ENCODE data around the gene PLXNC1.

PLXNC1 gene

DNA sequence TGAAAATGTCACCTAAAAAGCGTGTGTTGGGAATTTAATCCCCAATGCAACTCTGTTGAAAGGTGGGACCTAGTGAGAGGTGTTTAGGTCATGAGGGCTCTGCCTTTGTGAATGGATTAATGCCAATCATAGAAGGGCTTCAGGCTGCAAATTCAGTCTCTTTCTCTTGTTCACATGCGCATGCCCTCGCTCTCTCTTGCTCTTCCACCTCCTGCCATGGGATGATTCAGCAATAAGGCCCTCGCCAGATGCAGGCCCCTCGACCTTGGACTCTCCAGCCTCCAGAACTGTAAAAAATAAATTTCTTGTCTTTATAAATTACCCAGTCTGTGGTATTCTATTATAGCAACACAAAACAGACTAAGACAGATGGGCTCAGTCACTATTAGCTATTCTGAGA, 55.4 kb downstream of the PLXNC1 start:
- no peak for DNase-seq (ENCODE audit: low read depth in 3 of 3)

DNA sequence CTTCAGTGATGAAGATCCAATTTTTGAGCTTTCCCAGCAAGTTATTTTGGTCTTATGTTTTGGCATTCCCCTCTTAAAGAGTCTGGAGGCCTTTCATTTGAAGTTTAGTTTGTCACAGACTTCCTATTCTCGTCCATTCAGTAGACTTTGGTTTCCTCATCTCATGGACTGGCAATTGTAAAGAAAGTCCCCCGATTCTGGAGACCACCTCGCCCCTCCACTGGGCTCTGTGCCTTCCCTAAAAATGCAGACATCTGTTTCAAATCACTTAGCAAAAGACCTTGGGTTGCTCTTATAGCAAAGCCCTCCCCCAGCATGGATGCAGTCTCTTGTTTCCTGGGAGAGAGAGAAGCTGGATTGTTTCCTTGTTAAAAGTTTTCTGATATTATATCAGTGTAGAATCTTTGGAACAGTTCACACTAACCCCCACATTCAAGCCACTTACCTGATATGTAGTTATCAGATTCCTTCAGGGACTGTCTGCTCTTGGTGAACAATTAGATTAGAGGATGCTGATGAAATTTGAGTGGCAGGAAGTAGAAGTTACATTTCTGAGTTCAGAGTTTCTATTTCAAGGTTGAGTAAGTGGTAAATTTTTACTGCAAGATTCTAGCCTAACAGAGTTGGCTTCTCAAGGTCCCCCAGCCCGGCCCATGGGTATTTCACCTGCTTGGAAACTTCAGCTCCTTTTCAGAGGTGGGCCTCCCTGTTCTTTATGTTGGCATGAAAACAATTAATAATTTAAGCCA, 56.3 kb downstream of the PLXNC1 start:
- DNase-seq (ENCODE audit: low read depth in 3 of 3), result peak in 1 of 3 experiments; percentile 9

DNA sequence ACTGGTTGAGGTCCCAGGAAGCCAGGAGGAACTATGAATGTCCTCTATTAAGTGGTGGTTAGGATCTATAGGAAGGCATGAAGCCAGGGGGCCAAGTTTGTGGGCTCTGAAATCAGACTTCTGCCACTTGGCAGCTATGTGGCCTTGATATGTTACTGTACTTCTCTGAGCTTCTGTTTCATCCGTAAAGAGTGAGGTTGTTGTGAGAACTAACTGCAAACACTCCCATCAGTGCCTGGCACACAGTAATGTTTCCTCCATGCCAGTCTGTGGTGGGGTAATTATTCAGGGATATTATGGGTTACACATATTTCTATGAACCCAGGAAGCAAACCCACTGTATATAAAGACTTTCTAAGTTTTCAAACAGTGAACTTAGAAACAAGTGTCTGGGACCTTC, 57.4 kb downstream of the PLXNC1 start:
- DNase-seq (ENCODE audit: low read depth in 3 of 3), result no peak

DNA sequence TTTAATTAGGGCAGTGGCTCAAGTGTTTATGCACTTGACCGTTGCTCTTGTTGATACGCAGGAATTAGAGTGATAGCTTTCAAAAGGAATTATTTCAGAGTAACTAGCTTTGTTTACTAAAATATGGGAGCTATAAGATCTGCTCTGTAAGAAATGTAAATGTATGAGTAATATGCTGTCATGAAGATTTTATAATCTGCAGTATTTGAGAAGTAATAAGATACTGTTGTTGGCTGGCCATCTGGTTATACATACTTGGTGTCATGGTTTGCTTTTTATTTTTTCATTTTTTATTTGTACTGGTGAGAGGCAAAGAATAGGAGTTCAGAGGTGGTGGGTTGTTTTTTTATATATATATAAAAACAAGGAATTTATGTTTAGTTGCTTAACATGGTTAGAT, 58.5 kb downstream of the PLXNC1 start:
- DNase-seq (ENCODE audit: low read depth in 3 of 3), result no peak

DNA sequence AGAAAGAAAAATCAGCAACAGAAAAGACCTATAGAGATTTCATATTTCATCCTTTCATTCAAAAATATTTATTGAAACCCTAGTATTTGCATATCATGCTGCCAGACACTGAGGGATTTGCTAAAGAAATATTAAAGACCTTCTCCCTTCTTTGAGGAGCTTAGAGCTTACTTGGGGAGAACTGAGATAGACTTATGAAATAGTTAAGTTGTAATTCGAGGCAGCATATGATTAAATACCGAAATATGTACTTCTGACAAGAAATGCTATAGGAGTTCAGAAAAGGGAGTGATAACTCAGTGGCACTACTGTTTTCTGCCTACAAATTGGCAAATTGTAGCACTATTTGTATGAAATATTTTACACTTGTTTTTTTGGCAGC, 59.1 kb downstream of the PLXNC1 start:
- DNase-seq (ENCODE audit: low read depth in 3 of 3), result no peak

DNA sequence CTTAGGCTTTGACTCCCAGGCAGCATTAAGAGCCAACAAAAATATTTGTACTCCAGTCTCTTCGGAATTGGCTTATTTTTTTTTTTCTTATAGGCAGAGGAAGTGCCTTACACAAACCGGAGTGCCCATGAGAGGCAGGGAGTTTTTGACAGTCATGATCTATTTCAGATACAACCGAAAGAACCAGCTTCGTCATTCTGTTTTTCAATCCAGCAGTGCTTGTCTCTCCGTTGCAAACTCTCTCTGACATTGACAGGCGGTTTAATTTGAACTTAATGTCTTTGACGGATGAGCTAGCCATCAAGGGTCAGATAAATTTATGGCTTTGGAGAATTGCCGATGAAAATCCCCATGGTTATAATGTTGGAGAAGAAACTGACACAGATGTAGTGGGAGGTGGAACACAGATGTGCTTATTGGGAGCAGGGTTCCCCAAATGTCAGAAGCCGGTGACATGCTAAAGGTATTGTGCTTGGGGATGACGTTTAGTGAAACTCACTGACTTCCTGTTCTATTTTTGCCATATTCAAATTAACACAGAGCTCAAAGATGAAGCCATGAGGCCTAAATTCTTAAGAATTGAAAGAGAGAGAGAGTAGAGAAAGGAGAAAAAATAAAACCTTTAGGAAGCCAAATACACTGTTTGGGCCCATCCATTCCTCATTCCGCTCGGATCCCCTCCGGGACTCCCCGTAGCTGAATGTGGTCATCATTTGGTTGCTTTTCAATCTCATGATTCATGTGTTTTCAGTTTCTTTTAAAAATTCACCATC, 59.7 kb downstream of the PLXNC1 start:
- peak; percentile 13 to 50 (median 37) for DNase-seq (ENCODE audit: low read depth in 3 of 3)

DNA sequence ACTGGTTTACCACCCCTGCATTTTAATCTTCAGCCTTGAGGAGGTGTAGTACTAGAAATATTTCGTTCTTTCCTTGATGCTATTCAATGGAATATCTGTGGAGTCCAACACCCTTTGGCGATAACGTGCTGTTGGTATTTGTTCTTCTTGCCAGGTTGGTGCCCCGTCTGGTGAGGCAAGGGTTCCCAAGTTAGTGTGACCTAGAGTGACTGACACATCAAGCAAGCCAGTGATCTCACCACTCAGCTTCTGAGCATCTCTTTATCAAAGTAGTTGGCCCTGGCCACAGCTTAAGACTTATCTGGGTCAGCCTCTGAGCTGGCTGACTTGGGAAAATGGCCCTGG, 60.2 kb downstream of the PLXNC1 start:
- DNase-seq (ENCODE audit: low read depth in 3 of 3), result peak in 2 of 3 experiments; percentile 8 to 31

DNA sequence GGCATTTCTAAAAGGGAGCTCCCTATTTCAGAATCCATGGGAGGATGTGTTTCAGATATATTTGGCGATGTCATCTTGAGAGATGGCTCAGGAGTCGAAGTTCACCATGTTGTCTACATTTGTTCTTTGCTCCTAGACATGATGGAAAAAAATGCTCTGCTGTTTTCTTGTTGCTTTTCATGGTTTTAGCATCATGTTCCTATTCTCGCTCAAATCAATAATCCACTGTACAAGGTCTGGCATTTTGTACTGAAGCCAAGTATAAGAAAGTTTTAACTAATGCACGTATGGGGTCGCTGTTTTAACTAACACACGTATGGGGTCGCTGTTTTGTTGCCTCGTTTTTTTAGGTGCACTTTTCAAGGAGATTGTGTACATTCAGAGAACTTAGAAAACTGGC, 60.9 kb downstream of the PLXNC1 start:
- DNase-seq (ENCODE audit: low read depth in 3 of 3), result no peak

DNA sequence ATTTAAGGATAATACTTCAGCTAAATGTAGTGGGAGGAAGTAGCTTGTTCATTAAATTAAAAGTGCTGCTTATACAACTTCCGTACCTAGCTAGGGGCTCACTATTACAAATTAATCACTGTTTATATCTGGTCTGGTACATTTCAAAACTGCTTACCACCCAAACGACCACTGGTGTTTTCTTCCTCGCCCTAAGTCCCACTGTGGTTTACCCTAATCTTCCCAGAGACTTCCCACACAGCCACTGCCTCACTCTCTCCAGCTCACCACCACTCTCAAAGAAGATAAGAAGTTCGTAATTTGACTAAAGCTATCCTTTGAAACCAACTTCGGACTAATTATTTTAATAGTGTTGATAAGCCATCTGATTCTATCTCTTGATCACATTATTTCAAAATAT, 62.6 kb downstream of the PLXNC1 start:
- DNase-seq (ENCODE audit: low read depth in 3 of 3), result no peak

DNA sequence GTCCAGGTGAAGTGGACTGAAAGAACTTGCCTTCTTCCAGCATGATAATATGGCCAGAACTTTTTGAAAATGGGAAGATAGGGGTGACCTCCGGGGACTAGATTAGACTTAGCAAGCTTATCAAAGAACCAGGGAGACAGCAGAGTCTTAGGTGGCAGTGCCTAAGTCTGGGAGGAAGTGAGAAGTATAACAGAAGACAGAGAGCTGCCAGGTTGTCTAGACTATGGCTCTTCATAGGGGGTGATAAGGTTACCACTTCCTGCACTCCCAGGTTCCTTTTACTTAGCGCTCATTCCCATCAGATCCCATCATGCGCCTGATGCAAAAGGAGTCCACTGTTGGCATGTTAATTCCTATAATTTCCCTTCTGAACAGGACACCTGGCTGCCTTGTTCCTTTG, 69.9 kb downstream of the PLXNC1 start:
- no peak for DNase-seq (ENCODE audit: low read depth in 3 of 3)

DNA sequence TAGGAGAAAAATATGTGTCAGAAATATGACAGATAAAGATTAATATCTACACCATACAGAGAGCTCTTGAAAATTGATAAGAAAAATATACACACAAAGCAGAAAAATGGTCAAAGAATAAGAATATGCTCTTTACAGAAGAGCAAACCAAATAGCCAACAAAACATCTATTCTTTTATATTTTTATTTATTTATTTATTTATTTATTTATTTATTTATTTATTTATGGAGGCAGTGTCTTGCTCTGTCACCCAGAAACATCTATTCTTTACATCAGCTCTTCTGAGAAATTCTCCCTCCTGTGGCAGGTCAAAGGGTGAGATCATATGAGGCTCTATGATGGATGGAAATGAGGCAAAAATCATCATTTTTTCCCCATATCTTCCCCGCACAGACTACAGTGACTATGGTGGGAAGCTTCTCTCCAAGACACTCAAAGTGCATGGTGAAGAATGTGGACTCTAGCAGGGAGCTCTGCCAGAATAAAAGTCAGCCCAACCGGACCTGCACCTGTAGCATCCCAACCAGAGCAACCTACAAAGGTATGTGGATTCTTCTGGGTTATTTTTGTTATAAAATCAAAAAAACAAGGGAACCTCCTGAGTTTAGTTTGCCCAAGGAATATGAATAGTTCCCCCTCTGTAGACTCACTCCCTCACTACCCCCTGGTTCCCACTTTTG, 71.4 kb downstream of the PLXNC1 start:
- no peak for DNase-seq (ENCODE audit: low read depth in 3 of 3)

DNA sequence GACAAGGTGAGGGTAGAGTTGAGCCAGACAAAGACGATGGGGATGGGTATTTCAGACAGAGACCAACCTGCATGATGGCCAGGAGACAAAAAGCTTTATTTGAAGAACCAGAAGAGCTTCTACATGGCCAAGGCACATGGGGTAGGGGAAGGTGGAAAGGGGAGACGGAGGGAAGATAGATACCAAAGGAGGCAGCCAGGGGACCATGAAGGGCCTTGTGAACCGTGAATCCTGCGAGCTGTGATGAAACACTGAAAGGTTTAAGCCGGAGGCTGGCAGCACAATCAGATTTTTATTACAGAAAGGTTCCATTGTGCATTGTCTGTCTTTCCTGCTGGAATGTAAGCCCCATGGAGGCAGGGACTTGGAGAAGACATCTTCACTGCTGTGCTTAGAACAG, 72.4 kb downstream of the PLXNC1 start:
- DNase-seq (ENCODE audit: low read depth in 3 of 3), result no peak

DNA sequence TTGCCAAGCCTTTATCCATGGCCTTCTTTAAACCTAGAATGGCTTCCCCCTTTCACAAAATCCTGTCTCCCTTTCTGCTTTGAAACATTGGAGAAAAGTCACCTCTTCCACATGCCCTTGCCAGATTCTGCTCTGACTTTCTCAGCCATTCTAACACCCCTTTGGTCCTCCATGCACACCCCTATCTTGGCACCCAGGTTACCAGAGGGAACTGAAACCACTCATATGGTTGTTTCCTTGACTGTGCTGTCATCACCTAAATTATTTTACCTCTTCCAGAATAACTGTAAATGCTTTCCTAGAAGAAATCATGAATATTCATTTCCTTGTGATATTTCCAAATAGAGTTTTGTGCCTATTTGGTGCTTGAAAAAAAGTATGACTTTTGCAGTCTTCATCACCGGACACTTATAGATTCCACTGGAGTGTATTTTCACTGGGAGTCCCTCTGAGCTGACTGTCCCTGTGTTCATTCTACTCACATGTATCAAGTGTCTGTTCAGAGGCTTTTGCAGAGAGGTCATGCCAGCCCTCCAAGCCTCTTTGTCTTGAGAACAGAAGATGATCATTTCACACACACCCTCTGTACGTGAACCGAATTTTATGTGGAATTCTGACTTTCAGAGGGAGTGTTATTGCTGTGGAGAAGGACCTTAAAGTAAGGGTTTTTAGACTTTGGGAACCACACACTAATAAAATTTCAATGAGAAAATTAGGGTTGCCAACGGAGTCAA, 74.1 kb downstream of the PLXNC1 start:
- no peak for DNase-seq (ENCODE audit: low read depth in 3 of 3)

DNA sequence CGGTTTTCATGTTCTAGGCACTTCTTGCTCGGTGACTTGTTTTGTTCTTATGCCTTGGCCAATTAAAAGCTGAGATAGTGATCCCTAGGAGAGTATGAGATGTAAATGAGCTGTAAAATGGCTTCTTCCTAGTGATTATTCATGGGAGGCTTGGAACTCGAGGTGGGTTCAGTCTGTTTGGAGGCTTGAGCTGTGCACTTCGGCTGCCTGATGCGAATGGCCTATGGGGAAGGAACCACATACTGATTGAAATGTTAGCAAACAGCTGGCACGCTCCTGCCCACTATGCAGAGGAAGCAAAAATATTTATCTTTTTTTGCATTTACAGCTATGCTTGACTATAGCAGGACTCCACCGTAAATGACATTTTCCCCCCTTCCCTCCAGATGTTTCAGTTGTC, 75.5 kb downstream of the PLXNC1 start:
- DNase-seq (ENCODE audit: low read depth in 3 of 3), result no peak

DNA sequence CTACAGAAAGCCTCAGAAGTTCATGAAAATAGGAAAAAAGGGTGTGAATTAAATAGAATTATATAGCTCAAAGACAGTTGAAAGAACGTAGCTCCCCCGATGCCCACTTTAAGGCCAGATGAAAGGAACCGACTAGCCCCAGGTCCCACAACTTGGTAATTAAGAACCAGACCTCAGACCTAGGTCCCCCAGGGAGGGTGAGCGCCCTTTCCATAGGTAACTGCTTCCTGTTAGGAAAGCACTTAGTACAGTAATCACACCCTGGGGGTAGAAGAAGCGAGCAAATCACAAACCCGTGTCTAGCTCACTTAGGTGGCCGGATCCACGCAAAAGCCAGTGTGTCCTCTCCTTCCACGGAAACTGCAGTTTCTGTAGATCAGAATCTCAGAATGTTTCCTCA, 77.1 kb downstream of the PLXNC1 start:
- no peak for DNase-seq (ENCODE audit: low read depth in 3 of 3)

DNA sequence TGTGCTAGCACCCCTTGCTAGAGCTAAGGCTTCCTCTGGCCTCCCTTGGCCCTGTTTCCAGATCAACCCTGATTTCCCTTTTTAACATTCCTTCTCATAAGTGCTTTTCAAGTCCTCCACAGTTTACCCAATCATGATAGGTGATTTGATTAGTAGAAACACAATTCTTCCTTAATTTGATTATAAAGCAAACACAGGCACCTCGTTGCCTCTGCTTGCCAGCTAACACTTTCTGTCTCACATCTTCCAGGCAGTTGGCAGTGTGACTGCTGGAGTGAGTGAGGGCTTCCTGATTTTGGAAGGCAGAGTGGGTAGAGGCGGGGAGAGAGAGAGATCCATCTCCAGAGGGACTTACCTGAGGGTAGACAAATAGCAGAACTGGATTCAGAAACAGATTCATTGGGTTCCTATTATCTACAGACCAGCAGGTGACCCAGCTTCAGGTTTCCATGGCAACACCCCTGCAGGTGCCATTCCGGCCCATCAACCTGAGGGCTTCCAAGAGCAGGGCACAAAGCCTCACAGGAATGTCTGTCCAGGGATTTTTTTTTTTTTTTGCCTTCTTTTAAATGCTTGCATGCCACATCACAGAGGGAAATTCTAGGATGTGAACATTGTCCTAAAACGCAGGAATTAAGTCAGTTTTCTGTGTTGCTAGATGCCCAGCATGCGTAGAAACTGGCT, 77.7 kb downstream of the PLXNC1 start:
- no peak for DNase-seq (ENCODE audit: low read depth in 3 of 3)

DNA sequence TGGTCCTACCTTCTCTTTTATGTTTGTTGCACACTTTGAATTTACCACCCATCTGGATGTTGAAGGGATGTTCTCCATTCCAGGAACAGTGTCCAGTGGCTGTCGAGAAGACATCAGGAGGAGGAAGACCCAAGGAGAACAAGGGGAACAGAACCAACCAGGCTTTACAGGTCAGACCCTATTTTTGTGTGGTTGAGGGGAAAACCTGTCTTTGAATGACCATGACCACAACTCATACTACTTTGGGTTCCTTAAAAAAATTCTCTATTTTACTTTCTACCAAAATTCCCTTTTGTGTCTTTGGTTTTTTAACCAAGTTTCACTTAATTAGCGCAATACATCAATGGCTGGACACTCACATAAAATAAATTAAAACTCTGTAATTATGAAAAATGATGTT, 78.7 kb downstream of the PLXNC1 start:
- no peak for DNase-seq (ENCODE audit: low read depth in 3 of 3)

DNA sequence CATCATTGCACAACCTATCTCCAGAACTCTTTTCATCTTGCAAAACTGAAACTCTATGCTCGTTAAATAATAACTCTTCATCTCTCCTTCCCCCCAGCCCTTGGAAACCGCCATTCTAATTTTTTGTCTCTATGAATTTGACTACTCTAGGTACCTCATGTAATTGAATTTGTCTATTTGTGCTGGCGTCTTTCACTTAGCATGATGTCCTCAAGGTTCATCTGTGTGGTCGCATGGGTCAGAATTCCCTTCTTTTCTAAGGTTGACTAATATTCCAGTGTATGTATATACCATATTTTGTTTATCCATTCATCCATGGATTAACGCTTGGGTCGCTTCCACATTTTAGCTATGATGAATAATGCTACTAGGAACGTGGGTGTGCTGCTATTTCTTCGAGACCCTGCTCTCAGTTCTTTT, 80.1 kb downstream of the PLXNC1 start:
- no peak for DNase-seq (ENCODE audit: low read depth in 3 of 3)

DNA sequence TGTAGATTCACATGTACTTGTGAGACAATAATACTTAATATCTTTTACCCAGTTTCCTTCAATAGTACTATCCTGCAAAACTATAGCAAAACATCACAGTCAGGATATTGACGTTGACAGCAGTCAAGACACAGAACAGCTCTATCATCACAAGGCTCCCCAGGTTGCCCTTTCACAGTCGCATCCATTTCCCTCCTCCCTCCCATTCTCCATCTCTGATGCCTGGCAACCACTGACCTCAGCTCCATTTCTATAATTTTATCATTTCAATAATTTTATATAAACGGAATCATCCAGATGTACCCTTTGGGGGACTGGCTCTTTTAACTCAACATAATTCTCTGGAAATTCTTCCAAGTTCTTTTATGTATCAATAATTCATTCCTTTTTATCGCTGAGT, 81.5 kb downstream of the PLXNC1 start:
- no peak for DNase-seq (ENCODE audit: low read depth in 3 of 3)

DNA sequence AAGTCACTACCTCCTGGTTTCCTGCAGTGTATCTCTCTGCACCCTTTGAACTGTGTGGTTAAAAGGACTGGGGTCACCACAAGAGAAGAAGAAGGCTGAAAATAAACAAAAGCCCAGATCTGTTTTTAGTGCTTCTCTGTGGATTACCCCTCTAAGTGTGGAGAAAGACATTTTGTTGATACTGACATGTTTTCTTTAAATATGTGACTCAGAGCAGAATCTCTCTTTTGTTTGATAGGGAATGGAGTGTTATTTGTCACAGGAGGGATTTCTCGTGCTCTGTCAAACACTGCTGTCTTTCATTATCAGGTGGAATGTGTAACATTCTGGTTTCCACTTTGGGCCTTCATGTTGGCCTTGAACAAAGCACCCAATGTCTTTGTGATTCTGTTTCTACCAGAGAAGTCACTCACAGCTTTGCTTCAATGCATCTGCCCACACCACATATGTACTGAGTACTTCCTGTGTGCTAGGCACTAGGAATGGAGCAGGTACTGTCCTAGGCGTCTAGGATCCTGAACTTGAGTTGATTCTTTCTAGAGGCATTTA, 82.1 kb downstream of the PLXNC1 start:
- DNase-seq (ENCODE audit: low read depth in 3 of 3), result no peak

DNA sequence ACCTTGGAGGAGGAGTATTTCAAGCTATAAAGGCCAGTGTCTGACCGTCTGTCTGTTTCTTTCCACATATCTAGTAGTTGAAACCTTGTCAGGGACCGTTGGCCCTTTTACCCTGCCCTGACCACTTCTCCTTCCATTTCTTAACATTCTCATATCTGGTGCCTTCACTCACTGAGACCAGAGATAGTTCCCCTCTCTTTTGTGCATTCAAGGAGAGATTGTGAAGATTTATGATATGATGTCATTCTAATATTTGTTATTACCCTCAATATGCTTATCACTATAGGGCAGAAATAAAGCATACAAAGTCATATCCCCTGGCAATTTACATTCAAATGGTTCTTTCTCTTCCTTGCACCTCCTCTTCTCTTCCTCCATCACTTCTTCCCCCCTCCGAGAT, 83.3 kb downstream of the PLXNC1 start:
- DNase-seq (ENCODE audit: low read depth in 3 of 3), result no peak
